ENCODE data around the gene TMEM200A.

The TMEM200A gene

GRCh38 chr6:130389142-130389541 is 23.3 kb downstream of the TMEM200A start:
- Histone ChIP-seq H4K20me1 (ENCODE audit: insufficient read depth, low read length) (no peaks in the 10 kb centered on the region), H3K27me3 (ENCODE audit: low read depth, low read length) (no peaks in the 10 kb centered on the region), H3K27ac (ENCODE audit: low read length) (no peak overlapping the region), H3K4me2 (ENCODE audit: low read length) (no peak overlapping the region), H3K9me3 (ENCODE audit: insufficient read depth, low read length) (no peaks in the 10 kb centered on the region), H3K9ac (ENCODE audit: low read length) (no peak overlapping the region), H3K79me2 (ENCODE audit: low read length) (no peaks in the 10 kb centered on the region), H3K36me3 (replicated peaks; ENCODE audit: low read depth, low read length) (no peaks in the 10 kb centered on the region), H3K4me3 (ENCODE audit: low read length) (no peak overlapping the region), H2AFZ (ENCODE audit: low read depth, low read length) (no peak overlapping the region), H3K4me1 (ENCODE audit: low read length) (no peaks in the 10 kb centered on the region)
- TF ChIP-seq, protein P1, sequence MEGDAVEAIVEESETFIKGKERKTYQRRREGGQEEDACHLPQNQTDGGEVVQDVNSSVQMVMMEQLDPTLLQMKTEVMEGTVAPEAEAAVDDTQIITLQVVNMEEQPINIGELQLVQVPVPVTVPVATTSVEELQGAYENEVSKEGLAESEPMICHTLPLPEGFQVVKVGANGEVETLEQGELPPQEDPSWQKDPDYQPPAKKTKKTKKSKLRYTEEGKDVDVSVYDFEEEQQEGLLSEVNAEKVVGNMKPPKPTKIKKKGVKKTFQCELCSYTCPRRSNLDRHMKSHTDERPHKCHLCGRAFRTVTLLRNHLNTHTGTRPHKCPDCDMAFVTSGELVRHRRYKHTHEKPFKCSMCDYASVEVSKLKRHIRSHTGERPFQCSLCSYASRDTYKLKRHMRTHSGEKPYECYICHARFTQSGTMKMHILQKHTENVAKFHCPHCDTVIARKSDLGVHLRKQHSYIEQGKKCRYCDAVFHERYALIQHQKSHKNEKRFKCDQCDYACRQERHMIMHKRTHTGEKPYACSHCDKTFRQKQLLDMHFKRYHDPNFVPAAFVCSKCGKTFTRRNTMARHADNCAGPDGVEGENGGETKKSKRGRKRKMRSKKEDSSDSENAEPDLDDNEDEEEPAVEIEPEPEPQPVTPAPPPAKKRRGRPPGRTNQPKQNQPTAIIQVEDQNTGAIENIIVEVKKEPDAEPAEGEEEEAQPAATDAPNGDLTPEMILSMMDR (IDR thresholded peaks at IDR 0.05; ENCODE audit: low read depth, low read length): no peak
- TF ChIP-seq EZH2phosphoT487 (IDR thresholded peaks at IDR 0.05; ENCODE audit: low read depth): no peak

- no peaks in the 10 kb centered on the region for H3K27me3 ChIP-seq (ENCODE audit: low read depth, low read length)
- TF ChIP-seq EZH2phosphoT487 (IDR thresholded peaks at IDR 0.05; ENCODE audit: low read depth): no peak
- TF ChIP-seq, protein P1 (IDR thresholded peaks at IDR 0.05; ENCODE audit: low read depth, low read length): no peak
- no peak overlapping the region for H3K9ac ChIP-seq (ENCODE audit: low read length)
- H3K27ac ChIP-seq (ENCODE audit: low read length): no peak overlapping the region
- H2AFZ ChIP-seq (ENCODE audit: low read depth, low read length): no peak overlapping the region
- no peaks in the 10 kb centered on the region for H4K20me1 ChIP-seq (ENCODE audit: insufficient read depth, low read length)
- no peaks in the 10 kb centered on the region for H3K36me3 ChIP-seq (replicated peaks; ENCODE audit: low read depth, low read length)
- H3K9me3 ChIP-seq (ENCODE audit: insufficient read depth, low read length): no peaks in the 10 kb centered on the region
- H3K4me1 ChIP-seq (ENCODE audit: low read length): no peaks in the 10 kb centered on the region
- no peaks in the 10 kb centered on the region for H3K79me2 ChIP-seq (ENCODE audit: low read length)
- no peak overlapping the region for H3K4me2 ChIP-seq (ENCODE audit: low read length)
- H3K4me3 ChIP-seq (ENCODE audit: low read length): no peak overlapping the region
These were observed 25.1 kb downstream of the TMEM200A start for GRCh38 chr6:130390890-130391289.

- no peaks in the 10 kb centered on the region for H3K4me1 ChIP-seq (ENCODE audit: low read length)
- H4K20me1 ChIP-seq (ENCODE audit: insufficient read depth, low read length): no peaks in the 10 kb centered on the region
These were observed 27.5 kb downstream of the TMEM200A start for GRCh38 chr6:130393306-130393705.

DNA sequence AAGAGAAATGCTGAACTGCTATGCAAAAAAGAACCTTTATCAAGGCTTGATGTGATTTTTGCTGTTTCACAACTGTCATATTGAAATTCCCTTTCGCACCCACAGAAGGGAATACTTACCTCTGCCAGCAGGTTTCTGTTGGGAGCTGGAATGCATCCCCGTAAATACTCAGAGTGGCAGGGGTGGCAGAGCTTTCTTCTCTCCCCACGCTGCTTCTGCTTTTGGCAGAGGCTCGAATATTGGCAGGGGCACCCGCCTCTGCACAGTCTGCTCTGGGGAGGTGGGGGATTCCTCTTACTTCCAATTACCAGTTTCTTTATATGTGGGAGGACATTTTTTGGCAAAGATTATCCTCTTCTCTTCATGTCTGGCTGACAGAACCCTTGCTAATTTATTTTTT is 28.4 kb downstream of the TMEM200A start:
- TF ChIP-seq EZH2phosphoT487 (IDR thresholded peaks at IDR 0.05; ENCODE audit: low read depth): no peak
- TF ChIP-seq, protein P1 (IDR thresholded peaks at IDR 0.05; ENCODE audit: low read depth, low read length): no peak
- Histone ChIP-seq H3K9me3 (ENCODE audit: insufficient read depth, low read length) (no peaks in the 10 kb centered on the region), H2AFZ (ENCODE audit: low read depth, low read length) (no peak overlapping the region), H3K4me1 (ENCODE audit: low read length) (no peaks in the 10 kb centered on the region), H3K27me3 (ENCODE audit: low read depth, low read length) (no peaks in the 10 kb centered on the region), H3K9ac (ENCODE audit: low read length) (no peak overlapping the region), H3K36me3 (replicated peaks; ENCODE audit: low read depth, low read length) (no peaks in the 10 kb centered on the region), H3K79me2 (ENCODE audit: low read length) (no peaks in the 10 kb centered on the region), H3K27ac (ENCODE audit: low read length) (no peak overlapping the region), H4K20me1 (ENCODE audit: insufficient read depth, low read length) (no peaks in the 10 kb centered on the region), H3K4me2 (ENCODE audit: low read length) (no peak overlapping the region), H3K4me3 (ENCODE audit: low read length) (no peak overlapping the region)

More at GRCh38 chr6:130393306-130393705, 27.5 kb downstream of the TMEM200A start:
- Histone ChIP-seq H3K27me3 (ENCODE audit: low read depth, low read length) (no peaks in the 10 kb centered on the region), H2AFZ (ENCODE audit: low read depth, low read length) (no peak overlapping the region), H3K27ac (ENCODE audit: low read length) (no peak overlapping the region), H3K4me2 (ENCODE audit: low read length) (no peak overlapping the region), H3K36me3 (replicated peaks; ENCODE audit: low read depth, low read length) (no peaks in the 10 kb centered on the region), H3K79me2 (ENCODE audit: low read length) (no peaks in the 10 kb centered on the region), H3K9ac (ENCODE audit: low read length) (no peak overlapping the region), H3K4me3 (ENCODE audit: low read length) (no peak overlapping the region), H3K9me3 (ENCODE audit: insufficient read depth, low read length) (no peaks in the 10 kb centered on the region)
- TF ChIP-seq, protein P1 (IDR thresholded peaks at IDR 0.05; ENCODE audit: low read depth, low read length): no peak
- no peak for TF ChIP-seq EZH2phosphoT487 (IDR thresholded peaks at IDR 0.05; ENCODE audit: low read depth)

Data from OCI-LY3 (cell line).